Adrenal gland (tissue), 5 donors: Measurements from ENCODE around the gene BRD7.

ENCODE experiments used
- CTCF ChIP-seq, 6 experiments: fragments of 450-650 bp in 4 of 6; fragments of 200-600 bp in 2 of 6; sonication (generic) in 1 of 6; IDR thresholded peaks; 1 replicate in 5 of 6; 2 replicates in 1 of 6; pipeline versions ENCODE4 v1.5.1 to v1.8.0; 2016 to 2021; ENCODE audit warnings: antibody characterized with exemption in 6 of 6, mild to moderate bottlenecking in 2 of 6, moderate library complexity in 1 of 6
- POLR2A ChIP-seq, 2 donors: fragments of 450-650 bp; IDR thresholded peaks; one replicate each; pipeline ENCODE4 v1.6.1; 2017; ENCODE audit warnings: antibody characterized with exemption in 2 of 2, mild to moderate bottlenecking in 2 of 2, moderate library complexity in 1 of 2
- donor health status: DM: no; HTN: no; CAD: no.

DNA sequence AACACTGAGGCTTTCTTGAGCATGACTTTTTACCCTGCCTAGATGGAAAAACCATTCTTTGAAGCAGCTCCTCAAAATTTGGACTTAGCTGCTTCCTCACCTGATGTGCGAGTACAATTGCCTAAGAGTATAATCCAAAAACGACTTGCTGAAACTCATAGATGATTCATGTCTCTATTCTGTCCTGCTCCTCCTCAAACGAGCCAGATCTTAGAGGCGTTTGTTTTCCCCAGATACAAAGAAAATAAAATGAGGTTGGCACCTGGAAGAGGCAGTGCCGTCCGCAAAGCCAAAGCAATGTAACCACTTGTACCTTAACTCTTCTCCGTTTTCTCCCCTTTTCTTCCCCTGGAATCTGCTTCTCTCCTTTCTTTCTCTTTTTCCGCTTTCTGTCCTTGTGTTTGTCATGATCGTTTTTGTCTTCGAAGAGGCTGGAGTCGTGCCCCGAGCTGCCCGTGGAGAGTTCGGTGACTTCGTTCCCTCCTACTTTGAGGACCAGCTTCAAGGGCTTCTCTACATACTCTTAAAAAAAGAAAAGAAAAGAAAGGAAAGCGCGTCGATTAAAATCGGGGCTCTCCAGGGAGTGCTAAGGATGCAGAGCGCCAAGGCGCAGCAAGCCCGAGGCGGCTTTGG lies 895 bp downstream of the BRD7 start:
- TF ChIP-seq CTCF (IDR thresholded peaks at IDR 0.05) (no peak), POLR2A (IDR thresholded peaks at IDR 0.05) (peak in 1 of 2 donors; percentile 14)
